ENCODE measurements around the gene CDH23. TPM values are rescaled to one million over a fixed set of nuclear protein-coding genes. Genes with fewer than 3 reads are reported as not detected.
A peak's percentile ranks its signal among the peaks of the same experiment; 100 is the strongest.

CDH23 gene
- total RNA-seq, 2 donors from 2014 or later: 4.7 to 8.0 TPM

- no peak for ATAC-seq
- DNase-seq: no peak
- intact Hi-C loops (cut with DNase I): loop anchor here (5.0 kb wide), 2 partner anchors 323 to 388 kb away; partner anchors contain the start of gene SLC29A3 (in 1 of the 2)
These were observed 308.9 kb downstream of the CDH23 start for GRCh38 chr10:71705582-71705981.

GRCh38 chr10:71706216-71707121, 309.7 kb downstream of the CDH23 start:
- no peak for ATAC-seq
- no peak for DNase-seq

DNA sequence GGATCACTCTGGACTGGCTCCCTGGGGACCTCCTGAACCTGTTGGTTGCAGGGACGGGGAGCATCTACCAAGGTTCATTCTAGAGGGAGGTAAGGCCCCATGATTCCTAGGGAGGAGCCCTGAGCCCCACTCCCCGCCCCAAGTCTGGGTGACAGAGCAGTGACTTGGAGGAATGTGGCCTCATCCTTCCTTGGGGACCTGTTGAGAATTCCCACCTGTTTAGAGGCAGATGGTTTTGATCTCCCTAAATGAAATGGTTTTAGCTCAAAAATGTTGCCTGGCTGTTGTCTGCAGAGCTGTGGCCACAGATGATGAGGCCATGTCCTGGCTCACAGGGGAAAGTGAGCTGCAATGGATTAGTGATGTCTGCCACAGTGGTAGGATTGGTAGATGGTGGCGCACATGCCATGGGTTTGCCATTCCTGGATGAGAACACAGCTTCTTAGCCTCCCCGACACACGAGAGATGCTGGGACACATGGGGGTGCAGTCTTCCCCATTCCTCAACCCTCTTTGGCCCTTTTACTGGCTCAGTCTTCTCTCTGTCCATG, 310.6 kb downstream of the CDH23 start:
- ATAC-seq (no peak), DNase-seq (no peak)
- intact Hi-C loops (cut with DNase I): loop anchor here (5.0 kb wide), 2 partner anchors 325 to 390 kb away; partner anchors contain the start of gene SLC29A3 (in 1 of the 2)

More at GRCh38 chr10:71706216-71707121, 309.7 kb downstream of the CDH23 start:
- intact Hi-C loops (cut with DNase I): loop anchor here (5.0 kb wide), 2 partner anchors 324 to 389 kb away; partner anchors contain the start of gene SLC29A3 (in 1 of the 2)

GRCh38 chr10:71708301-71708703, 311.6 kb downstream of the CDH23 start:
- ATAC-seq (peak; percentile 33 to 40), DNase-seq (peak; percentile 74)
- intact Hi-C loops (cut with DNase I): loop anchor here (5.0 kb wide), 2 partner anchors 326 to 391 kb away; partner anchors contain the start of gene SLC29A3 (in 1 of the 2)

DNA sequence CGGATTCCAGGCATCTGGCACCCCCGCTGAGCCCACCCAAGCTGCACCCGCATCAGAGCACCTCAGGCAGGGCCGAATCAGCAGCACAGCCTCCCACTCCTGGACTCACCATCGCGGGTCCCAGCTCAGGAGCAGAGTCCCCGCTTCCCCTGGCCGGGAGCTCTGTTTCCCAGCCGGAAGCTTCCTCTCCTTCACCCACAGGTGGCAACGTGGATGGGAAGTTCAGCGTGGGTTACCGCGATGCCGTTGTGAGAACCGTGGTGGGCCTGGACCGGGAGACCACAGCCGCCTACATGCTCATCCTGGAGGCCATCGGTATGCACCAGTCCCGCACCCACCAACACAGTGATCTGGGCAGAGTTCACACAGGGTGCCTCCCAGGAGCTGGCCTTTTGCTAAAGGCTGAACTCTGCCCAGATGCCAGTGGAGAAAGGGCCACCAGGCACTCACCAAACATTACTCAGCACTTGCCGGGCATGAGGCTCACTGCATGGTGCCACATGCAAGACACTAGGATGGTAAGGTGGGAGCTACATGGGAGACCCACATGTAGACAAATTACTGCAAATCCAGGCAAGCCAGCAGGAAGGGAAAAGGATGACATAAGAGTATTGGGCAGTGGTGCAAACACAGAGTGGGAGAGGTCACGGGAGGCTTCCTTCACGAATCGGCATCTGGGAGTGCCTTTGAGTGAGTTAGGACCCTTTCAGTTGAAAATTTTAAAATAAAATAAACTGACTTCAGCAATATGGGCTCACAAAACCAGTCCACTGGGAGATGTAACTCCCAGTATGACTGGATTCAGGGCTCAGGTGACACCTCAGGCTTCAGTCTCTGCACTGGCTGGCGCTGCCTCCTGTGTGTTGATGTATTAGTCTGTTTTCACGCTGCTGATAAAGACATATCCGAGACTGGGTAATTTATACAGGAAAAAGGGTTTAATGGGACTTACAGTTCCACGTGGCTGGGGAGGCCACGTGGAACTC, 312.5 kb downstream of the CDH23 start:
- intact Hi-C loops (cut with DNase I): loop anchor here (5.0 kb wide), 2 partner anchors 327 to 392 kb away; partner anchors contain the start of gene SLC29A3 (in 1 of the 2)
- ATAC-seq (peak in 1 of 2 donors; percentile 13), DNase-seq (no peak)

DNA sequence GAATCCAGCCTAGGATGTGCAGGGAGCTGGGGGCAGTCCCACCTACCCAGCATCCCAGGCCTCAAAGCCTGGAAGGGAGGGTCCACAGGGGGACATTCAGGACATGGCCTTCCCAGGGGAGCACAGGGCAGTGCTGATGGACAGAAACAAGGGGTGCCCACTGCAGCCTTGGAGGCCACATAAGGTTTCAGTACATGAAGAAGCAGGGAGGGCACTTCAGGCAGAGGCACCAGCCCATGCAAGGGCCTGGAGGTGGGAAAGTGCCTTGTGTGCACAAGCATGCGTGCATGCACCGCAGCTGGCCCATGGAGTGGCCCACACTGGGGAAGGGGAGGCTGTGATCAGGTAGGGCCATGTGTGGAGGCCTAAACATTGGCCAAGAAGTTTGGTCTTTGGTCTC, 313.8 kb downstream of the CDH23 start:
- no peak for ATAC-seq
- intact Hi-C loops (cut with DNase I): no loop called here
- no peak for DNase-seq

DNA sequence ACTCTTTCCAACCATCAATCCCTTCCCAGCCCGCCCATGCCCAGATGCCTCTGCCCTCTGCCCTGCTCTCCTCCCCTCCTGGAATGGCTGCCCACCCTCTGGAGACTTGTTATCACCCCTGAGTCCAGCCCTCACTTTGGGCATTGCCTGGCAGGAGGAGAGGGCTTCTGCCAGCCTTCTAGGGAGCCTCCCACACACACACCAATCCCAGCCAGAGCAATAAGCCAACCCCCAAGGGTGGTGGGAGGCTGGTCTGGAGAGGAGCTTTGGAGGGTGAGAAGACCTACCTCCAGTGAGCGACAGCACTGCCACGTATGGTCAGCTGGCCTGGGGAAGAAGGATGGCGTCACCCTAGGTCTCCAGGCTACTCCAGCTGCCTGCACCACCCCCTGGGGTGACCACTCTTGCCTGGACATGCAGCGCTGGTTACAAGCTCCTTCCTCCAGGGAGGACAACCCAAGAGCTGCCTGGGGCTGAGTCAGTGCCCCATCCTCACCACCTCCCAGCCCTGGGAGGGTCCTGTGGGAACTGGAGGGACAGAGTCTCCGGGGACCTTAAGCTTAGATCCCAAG, 314.4 kb downstream of the CDH23 start:
- ATAC-seq (peak in 1 of 2 donors; percentile 9), DNase-seq (no peak)
- intact Hi-C loops (cut with DNase I): no loop called here

- ATAC-seq (no peak), DNase-seq (no peak)
- intact Hi-C loops (cut with DNase I): no loop called here
These were observed 315.4 kb downstream of the CDH23 start for GRCh38 chr10:71712170-71712569.

DNA sequence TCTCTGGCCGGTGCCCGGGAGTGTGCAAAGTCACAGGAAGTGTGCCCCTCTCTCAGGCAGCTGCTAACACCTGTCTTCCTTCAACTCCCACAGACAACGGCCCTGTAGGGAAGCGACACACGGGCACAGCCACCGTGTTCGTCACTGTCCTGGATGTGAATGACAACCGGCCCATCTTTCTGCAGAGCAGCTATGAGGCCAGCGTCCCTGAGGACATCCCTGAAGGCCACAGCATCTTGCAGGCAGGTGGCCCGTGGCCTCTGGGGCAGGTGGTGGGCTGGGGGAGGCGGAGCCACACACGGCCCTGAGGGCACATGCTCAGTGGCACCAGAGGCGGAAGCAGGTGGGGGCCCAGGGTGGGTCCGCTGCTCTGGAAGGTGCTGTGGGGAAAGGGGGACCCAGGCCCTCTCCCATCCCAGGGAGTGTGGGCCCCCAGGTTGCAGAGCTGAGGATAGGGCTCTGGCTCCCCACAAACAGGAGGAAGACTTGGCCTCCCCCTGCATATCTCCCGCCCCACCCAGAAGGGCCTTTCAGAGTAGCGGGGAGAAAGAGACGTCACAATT, 315.9 kb downstream of the CDH23 start:
- ATAC-seq (no peak), DNase-seq (no peak)
- intact Hi-C loops (cut with DNase I): no loop called here

GRCh38 chr10:71713135-71714030, 316.7 kb downstream of the CDH23 start:
- DNase-seq (peak; percentile 93), ATAC-seq (peak; percentile 64 to 89)
- intact Hi-C loops (cut with DNase I): no loop called here

DNA sequence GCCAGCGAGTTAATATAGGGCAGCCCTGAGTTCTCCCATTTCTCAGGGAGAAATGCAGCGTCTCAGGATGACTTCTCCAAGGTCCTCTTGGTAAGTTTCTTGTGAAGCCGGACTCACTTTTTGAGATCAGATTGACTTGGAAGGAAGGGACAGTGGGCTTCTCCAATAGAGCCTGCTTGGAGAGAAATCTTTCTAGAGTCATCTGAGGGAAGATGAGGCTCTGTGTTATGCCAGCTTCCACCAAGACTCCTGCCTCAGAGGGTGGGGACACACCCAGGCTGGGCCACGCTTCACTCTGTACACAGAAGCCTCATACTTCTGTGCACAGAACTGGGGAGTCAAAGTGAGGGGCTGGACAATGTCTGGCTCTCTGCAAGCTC, 317.3 kb downstream of the CDH23 start:
- no peak for ATAC-seq
- intact Hi-C loops (cut with DNase I): no loop called here
- no peak for DNase-seq

- no peak for DNase-seq
- no peak for ATAC-seq
- intact Hi-C loops (cut with DNase I): no loop called here
These were observed 317.9 kb downstream of the CDH23 start for GRCh38 chr10:71714592-71714991.

GRCh38 chr10:71715026-71715425, 318.3 kb downstream of the CDH23 start:
- no peak for ATAC-seq
- no peak for DNase-seq
- intact Hi-C loops (cut with DNase I): no loop called here

- DNase-seq (no peak), ATAC-seq (no peak)
- intact Hi-C loops (cut with DNase I): no loop called here
These were observed 319.1 kb downstream of the CDH23 start for GRCh38 chr10:71715860-71716259.

DNA sequence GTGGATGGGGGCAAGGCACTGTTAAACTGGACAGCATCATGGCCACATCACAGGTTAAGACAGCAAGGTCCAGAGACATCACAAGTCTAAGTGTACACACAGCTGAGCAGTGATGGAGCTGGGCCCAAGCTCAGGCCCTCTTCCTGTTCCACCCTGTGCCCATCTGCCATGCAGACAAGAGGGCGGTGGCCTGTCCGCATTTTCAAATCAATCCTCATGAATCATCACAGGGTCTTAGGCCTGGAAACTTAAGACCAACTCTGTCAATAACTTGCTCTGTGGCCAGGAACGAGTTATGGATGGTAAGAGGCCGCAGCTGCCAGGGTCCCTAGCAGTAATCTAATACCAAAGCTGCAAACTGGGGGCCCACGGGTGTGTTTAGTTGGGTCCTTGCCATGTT, 319.7 kb downstream of the CDH23 start:
- intact Hi-C loops (cut with DNase I): no loop called here
- DNase-seq (no peak), ATAC-seq (no peak)

GRCh38 chr10:71717056-71717455, 320.3 kb downstream of the CDH23 start:
- DNase-seq (no peak), ATAC-seq (no peak)

GRCh38 chr10:71717551-71717951, 320.8 kb downstream of the CDH23 start:
- intact Hi-C loops (cut with DNase I): no loop called here
- no peak for ATAC-seq
- no peak for DNase-seq

More at GRCh38 chr10:71717056-71717455, 320.3 kb downstream of the CDH23 start:
- intact Hi-C loops (cut with DNase I): no loop called here
